Fibroblast of villous mesenchyme (primary cell): Measurements from ENCODE around the gene PLVAP. TPM values are rescaled to one million over a fixed set of nuclear protein-coding genes. Genes with fewer than 3 reads are reported as not detected.
A peak's percentile ranks its signal among the peaks of the same experiment; 100 is the strongest.

Experiments
- DNase-seq: peaks from one replicate; pipeline ENCODE4 v3.0.0-alpha.2; 2010; ENCODE audit warnings: low read depth
- H3K4me3 ChIP-seq: 2 replicates; pipeline ENCODE4 v1.5.1; 2011; ENCODE audit warnings: low read depth, mild to moderate bottlenecking, low read length
- CTCF ChIP-seq: IDR thresholded peaks from 2 replicates; pipeline ENCODE4 v1.5.1; 2012; ENCODE audit warnings: low read depth, mild to moderate bottlenecking, low read length; ENCODE audit not compliant: insufficient read depth
- total RNA-seq: library from RNA; depleted of rRNA; stranded (reverse); fragments of >200 nt; gene quantifications from 2 replicates; pipeline ENCODE4 v1.2.3, GENCODE V29; 2012

PLVAP gene
- total RNA-seq, 1 donor, result not detected

- no peak for TF ChIP-seq CTCF
These were observed 20.0 kb downstream of the PLVAP start for GRCh38 chr19:17357078-17357666.

GRCh38 chr19:17353386-17353785 is 23.8 kb downstream of the PLVAP start:
- no peak for DNase-seq
- H3K4me3 ChIP-seq, result no peak overlapping the region

More at GRCh38 chr19:17357078-17357666, 20.0 kb downstream of the PLVAP start:
- DNase-seq, result no peak
- H3K4me3 ChIP-seq, result no peak overlapping the region

GRCh38 chr19:17352608-17353280 is 24.4 kb downstream of the PLVAP start:
- no peak for DNase-seq
- no peak overlapping the region for H3K4me3 ChIP-seq
- no peak for TF ChIP-seq CTCF

More at GRCh38 chr19:17353386-17353785, 23.8 kb downstream of the PLVAP start:
- no peak for TF ChIP-seq CTCF

- no peak overlapping the region for H3K4me3 ChIP-seq
These were observed 25.2 kb downstream of the PLVAP start for GRCh38 chr19:17351815-17352435.

GRCh38 chr19:17348700-17349099 is 28.4 kb downstream of the PLVAP start:
- no peak for DNase-seq
- H3K4me3 ChIP-seq, result peak overlapping the region; percentile 29

More at GRCh38 chr19:17351815-17352435, 25.2 kb downstream of the PLVAP start:
- DNase-seq, result no peak
- TF ChIP-seq CTCF, result no peak

GRCh38 chr19:17347877-17348276 is 29.3 kb downstream of the PLVAP start:
- H3K4me3 ChIP-seq, result no peak overlapping the region
- no peak for DNase-seq
- TF ChIP-seq CTCF, result no peak

More at GRCh38 chr19:17348700-17349099, 28.4 kb downstream of the PLVAP start:
- TF ChIP-seq CTCF, result no peak
